ENCODE results near the gene CIITA. TPM values are rescaled to one million over a fixed set of nuclear protein-coding genes. Genes with fewer than 3 reads are reported as not detected.

Gene CIITA
- total and polyA plus RNA-seq, 8 donors: 1.8 to 39.7 (median 5.4) TPM

DNA sequence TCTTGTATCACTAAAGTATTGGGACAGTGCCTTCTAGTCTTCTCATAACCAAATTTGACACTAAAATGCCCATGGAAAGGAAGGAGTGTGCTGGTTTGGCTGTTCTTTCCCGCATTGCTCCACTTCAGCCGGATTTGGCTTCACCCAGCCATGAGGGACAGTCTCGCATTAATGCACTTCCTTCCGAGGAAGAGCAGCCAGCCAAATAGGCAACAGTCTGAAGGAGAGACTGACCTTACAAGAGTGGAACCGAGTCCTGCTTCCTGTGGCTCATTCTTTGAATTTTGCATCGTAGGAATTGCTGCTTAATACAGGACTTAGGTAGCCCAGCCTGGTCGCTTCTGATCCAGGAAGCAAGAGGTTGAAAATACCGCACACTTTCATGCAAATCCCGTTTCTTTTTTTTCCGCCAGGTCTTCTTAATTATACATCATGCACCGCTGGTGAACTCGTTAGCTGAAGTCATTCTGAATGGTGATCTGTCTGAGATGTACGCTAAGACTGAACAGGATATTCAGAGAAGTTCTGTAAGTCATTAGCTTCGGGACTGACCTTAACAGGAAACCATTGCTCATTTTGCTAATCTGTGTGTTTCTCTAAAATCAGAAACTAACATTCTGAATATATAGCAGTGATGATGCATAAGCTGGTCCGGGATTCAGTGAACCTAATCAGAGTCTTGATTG, 105.6 kb downstream of the CIITA start:
- no peak for FAIRE-seq
- DNase-seq: no peak
- Histone ChIP-seq H3K27ac (no peak overlapping the region), H3K27me3 (no peaks in the 10 kb centered on the region), H3K9me3 (no peaks in the 10 kb centered on the region), H3K36me3 (peaks cover 0 to 6% (median 0%) of the 10 kb centered on the region in 3 donors), H3K4me1 (no peaks in the 10 kb centered on the region), H3K4me3 (no peak overlapping the region)
- TF ChIP-seq, protein P1, sequence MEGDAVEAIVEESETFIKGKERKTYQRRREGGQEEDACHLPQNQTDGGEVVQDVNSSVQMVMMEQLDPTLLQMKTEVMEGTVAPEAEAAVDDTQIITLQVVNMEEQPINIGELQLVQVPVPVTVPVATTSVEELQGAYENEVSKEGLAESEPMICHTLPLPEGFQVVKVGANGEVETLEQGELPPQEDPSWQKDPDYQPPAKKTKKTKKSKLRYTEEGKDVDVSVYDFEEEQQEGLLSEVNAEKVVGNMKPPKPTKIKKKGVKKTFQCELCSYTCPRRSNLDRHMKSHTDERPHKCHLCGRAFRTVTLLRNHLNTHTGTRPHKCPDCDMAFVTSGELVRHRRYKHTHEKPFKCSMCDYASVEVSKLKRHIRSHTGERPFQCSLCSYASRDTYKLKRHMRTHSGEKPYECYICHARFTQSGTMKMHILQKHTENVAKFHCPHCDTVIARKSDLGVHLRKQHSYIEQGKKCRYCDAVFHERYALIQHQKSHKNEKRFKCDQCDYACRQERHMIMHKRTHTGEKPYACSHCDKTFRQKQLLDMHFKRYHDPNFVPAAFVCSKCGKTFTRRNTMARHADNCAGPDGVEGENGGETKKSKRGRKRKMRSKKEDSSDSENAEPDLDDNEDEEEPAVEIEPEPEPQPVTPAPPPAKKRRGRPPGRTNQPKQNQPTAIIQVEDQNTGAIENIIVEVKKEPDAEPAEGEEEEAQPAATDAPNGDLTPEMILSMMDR (IDR thresholded peaks at IDR 0.05): no peak
- intact Hi-C loops (cut with DNase I): no loop called here
- ATAC-seq: peak in 1 of 4 donors; percentile 27
- 83 to 85% methylated on average over 15 of the region's 15 CpGs for WGBS, 2 donors

DNA sequence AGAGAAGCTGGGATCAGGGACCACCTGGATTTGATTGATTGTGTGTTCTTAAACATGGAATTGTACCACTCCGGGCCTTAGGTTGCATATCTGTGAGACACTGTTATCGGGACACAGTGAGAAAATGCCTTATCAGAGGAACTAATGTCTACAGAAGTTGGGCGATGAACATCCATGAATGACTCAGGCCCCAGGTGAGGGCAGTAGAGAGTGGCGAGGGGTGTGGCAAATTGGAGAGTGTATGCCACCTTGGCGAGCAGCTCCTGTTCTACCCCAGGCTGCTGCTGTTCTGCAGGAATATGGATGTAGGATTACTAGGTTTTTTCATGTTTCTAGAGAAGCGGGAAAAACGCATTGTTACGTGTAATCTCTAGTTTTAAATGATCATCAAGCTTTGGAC, 106.2 kb downstream of the CIITA start:
- DNase-seq (no peak), ATAC-seq (peak in 1 of 4 donors; percentile 50), FAIRE-seq (no peak)
- H3K36me3 ChIP-seq: peaks cover 0 to under 1% (median 0%) of the 10 kb centered on the region in 3 donors
- no peak overlapping the region for H3K4me3 ChIP-seq
- H3K27me3 ChIP-seq: no peaks in the 10 kb centered on the region
- H3K9me3 ChIP-seq: no peaks in the 10 kb centered on the region
- no peaks in the 10 kb centered on the region for H3K4me1 ChIP-seq
- TF ChIP-seq, protein P1 (IDR thresholded peaks at IDR 0.05): no peak
- intact Hi-C loops (cut with DNase I): no loop called here
- WGBS, 2 donors: 78 to 85% methylated on average over 8 of the region's 8 CpGs
- H3K27ac ChIP-seq: no peak overlapping the region

DNA sequence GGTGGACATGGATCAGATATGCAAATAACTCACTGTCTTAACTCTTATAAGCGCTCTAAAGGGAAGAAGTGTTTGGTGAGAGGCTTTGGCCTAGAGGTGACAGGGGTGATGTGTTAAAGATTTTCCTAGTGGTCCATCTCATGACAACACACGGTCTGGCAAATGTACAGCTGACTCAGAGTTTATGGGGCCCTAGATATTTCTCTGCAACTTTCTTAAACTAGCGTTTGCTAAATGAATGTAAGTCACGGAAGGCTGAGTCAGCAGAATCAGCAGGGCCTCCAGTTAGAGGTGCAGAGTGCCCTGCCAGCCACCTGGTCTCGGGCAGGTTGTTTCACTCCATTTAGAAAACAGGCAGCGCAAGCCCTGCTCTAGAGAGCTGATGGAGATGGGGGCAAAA, 107.5 kb downstream of the CIITA start:
- Histone ChIP-seq H3K4me1 (no peaks in the 10 kb centered on the region), H3K4me3 (no peak overlapping the region), H3K27ac (no peak overlapping the region), H3K9me3 (no peaks in the 10 kb centered on the region), H3K36me3 (no peaks in the 10 kb centered on the region), H3K27me3 (no peaks in the 10 kb centered on the region)
- FAIRE-seq: no peak
- ATAC-seq: no peak
- WGBS, 2 donors: 82 to 85% methylated on average over 6 of the region's 6 CpGs
- no peak for DNase-seq
- intact Hi-C loops (cut with DNase I): no loop called here
- TF ChIP-seq, protein P1 (IDR thresholded peaks at IDR 0.05): no peak

Other genes starting within 250 kb of the CIITA start
- gene TEKT5, start 182.3 kb upstream of the CIITA start, total RNA-seq: 1 to 10 TPM in 1 of 6 donors, under 1 TPM in 4, not detected in 1; 0.17 to 1.1 (median 0.19) TPM
- under 1 TPM; 0.26 to 0.57 TPM for gene TEKT5, start 182.3 kb upstream of the CIITA start, polyA plus RNA-seq
- gene NUBP1, start 133.4 kb upstream of the CIITA start, total RNA-seq: 10 to 100 TPM; 14.6 to 24.7 (median 20.7) TPM
- 10 to 100 TPM; 30.2 to 32.1 TPM for gene NUBP1, start 133.4 kb upstream of the CIITA start, polyA plus RNA-seq
- under 1 TPM in 3 of 6 donors, not detected in 3; 0.08 to 0.18 (median 0.16) TPM for gene TVP23A, start 58.4 kb upstream of the CIITA start, total RNA-seq
- gene TVP23A, start 58.4 kb upstream of the CIITA start, polyA plus RNA-seq: under 1 TPM; 0.05 to 0.34 TPM
- gene DEXI, start 65.3 kb downstream of the CIITA start, total RNA-seq: 10 to 100 TPM; 12.0 to 22.6 (median 16.8) TPM
- gene DEXI, start 65.3 kb downstream of the CIITA start, polyA plus RNA-seq: 10 to 100 TPM; 14.4 to 21.4 TPM
- gene CLEC16A, start 67.4 kb downstream of the CIITA start, total RNA-seq: 10 to 100 TPM in 4 of 6 donors, 1 to 10 TPM in 2; 9.7 to 17.2 (median 10.7) TPM
- 10 to 100 TPM in 1 of 2 donors, 1 to 10 TPM in 1; 8.1 to 11.7 TPM for gene CLEC16A, start 67.4 kb downstream of the CIITA start, polyA plus RNA-seq

Data from pancreas (tissue), 10 donors.